ENCODE results near the gene PLCH1. TPM values are rescaled to one million over a fixed set of nuclear protein-coding genes. Genes with fewer than 3 reads are reported as not detected.

PLCH1 gene
- total RNA-seq, 1 experiment from 2014 or later: 3.8 TPM

GRCh38 chr3:155635056-155635455, 109.8 kb downstream of the PLCH1 start:
- no peaks in the 10 kb centered on the region for H3K9me2 ChIP-seq (ENCODE audit: insufficient read depth)
- ATAC-seq (no peak), DNase-seq (ENCODE audit: low read depth, low spot score) (no peak)
- H3K4me1 ChIP-seq (ENCODE audit: control insufficient read depth in 1 of 2, insufficient read depth in 2 of 2, low read length in 2 of 2): peaks cover 0 to 2% of the 10 kb centered on the region in 2 experiments; a peak in 1 of 4 replicates
- no peak overlapping the region for H3K4me3 ChIP-seq (replicated peaks in 1 of 2; ENCODE audit: low read depth in 1 of 2, low read length in 2 of 2)
- H3K36me3 ChIP-seq (ENCODE audit: control insufficient read depth in 1 of 2, insufficient read depth in 2 of 2, low read length in 2 of 2): no peaks in the 10 kb centered on the region
- no peaks in the 10 kb centered on the region for H3K27me3 ChIP-seq (ENCODE audit: insufficient read depth, low read length)
- H3K9ac ChIP-seq (ENCODE audit: low read length): no peak overlapping the region
- no peaks in the 10 kb centered on the region for H3K79me2 ChIP-seq (ENCODE audit: insufficient read depth, low read length)
- no peak overlapping the region for H3K4me2 ChIP-seq (ENCODE audit: low read length)
- intact Hi-C loops (cut with micrococcal nuclease): no loop called here
- H3K9me3 ChIP-seq (ENCODE audit: control insufficient read depth in 1 of 2, insufficient read depth in 1 of 2, low read depth in 1 of 2, low read length in 2 of 2): no peaks in the 10 kb centered on the region
- POLR2A ChIA-PET: no interaction called here
- H2AFZ ChIP-seq (ENCODE audit: low read depth, low read length, poor library complexity, severe bottlenecking): no peak overlapping the region
- CTCF ChIA-PET: no interaction called here
- RAD21 ChIA-PET (ENCODE audit: low non-redundant PET in 1 of 2, low total read pairs in 2 of 2, uncharacterized antibody in 2 of 2, unreplicated experiment in 2 of 2): no interaction called here
- no peaks in the 10 kb centered on the region for H4K20me1 ChIP-seq (ENCODE audit: insufficient read depth)
- TF ChIP-seq JUND (IDR thresholded peaks at IDR 0.05) (no peak), POLR2AphosphoS5 (IDR thresholded peaks at IDR 0.05; ENCODE audit: low read depth, low read length) (no peak), ATF3 (IDR thresholded peaks at IDR 0.05) (no peak), FOSL1 (IDR thresholded peaks at IDR 0.05; ENCODE audit: low read depth) (no peak), EZH2 (IDR thresholded peaks at IDR 0.05) (no peak), CBX3 (IDR thresholded peaks at IDR 0.05; ENCODE audit: low read depth) (no peak), REST (IDR thresholded peaks at IDR 0.05; ENCODE audit: low read depth) (no peak), POLR2A (IDR thresholded peaks at IDR 0.05; ENCODE audit: borderline replicate concordance, extremely low read depth, insufficient read depth, insufficient read length) (no peak)
- no TSS peak for BruUV-seq (replicated peaks)
- H3K27ac ChIP-seq (ENCODE audit: low read depth, low read length): no peak overlapping the region
